ENCODE results near the gene CLEC2D. TPM values are rescaled to one million over a fixed set of nuclear protein-coding genes. Genes with fewer than 3 reads are reported as not detected.
A peak's percentile ranks its signal among the peaks of the same experiment; 100 is the strongest.
"Not testable (repeated sequence)": the region's sequence is repeated elsewhere in the genome, so short reads cannot be mapped to it uniquely, and the experiment has no call there.

Gene CLEC2D
- total RNA-seq, 1 donor from 2014 or later: 18.7 TPM

DNA sequence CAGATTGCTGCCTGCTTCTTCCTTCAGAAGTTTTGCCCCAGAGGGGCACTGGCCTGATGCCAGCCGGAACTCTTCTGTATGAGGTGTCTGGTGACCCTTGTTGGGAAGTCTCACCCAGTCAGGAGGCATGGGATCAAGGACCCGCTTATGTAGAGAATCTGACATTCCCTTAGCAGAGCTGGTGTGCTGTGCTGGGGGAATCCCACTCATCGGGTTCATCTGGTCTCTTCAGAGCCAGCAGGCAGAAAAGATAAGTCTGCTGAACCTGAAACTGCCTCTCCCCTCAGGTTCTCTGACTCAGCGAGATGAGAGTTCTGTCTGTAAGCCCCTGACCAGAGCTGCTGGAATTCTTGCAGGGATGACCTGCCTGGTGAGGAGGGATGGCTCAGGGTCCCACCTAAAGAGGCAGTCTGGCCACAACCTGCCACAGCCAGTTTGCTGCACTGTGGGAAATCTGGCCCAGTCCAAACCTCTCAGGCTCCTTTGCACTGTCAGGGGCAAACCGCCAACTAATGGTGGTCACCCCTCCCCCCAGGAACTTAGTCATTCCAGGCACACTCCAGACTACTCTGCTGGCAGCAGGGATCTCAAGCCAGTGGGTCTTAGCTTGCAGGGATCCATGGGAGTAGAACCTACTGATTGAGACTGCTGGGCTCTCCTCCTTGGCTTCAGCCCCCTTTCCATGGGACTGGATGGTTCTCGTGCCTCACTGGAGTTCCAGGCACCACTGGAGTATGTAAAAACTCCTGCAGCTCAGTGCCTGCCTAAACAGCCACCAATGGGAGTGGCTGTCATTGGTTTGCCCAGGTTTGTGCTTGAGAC is 4.1 kb downstream of the CLEC2D start:
- Histone ChIP-seq H2AFZ (replicated peaks) (no peak overlapping the region), H3K9ac (no peak overlapping the region), H3K4me2 (no peak overlapping the region), H3K9me3 (ENCODE audit: low read depth) (no peaks in the 10 kb centered on the region), H3F3A (ENCODE audit: low read depth) (no peaks in the 10 kb centered on the region), H3K79me2 (ENCODE audit: low read depth) (no peaks in the 10 kb centered on the region), H4K20me1 (ENCODE audit: low read depth) (no peaks in the 10 kb centered on the region), H3K4me1 (no peaks in the 10 kb centered on the region), H3K4me3 (no peak overlapping the region), H3K27me3 (no peaks in the 10 kb centered on the region), H3K27ac (no peak overlapping the region), H3K36me3 (peaks cover 8% of the 10 kb centered on the region)
- Mint-ChIP-seq H3K27ac (no peak overlapping the region), H3K4me1 (no peaks in the 10 kb centered on the region), H3K9me3 (no peaks in the 10 kb centered on the region), H3K27me3 (ENCODE audit: insufficient read depth, low read depth) (no peaks in the 10 kb centered on the region), H3K36me3 (peaks cover 22% of the 10 kb centered on the region), H3K4me3 (no peak overlapping the region)
- no peak for DNase-seq (ENCODE audit: low spot score)
- TF ChIP-seq EZH2phosphoT487 (IDR thresholded peaks at IDR 0.05) (no peak), EZH2 (IDR thresholded peaks at IDR 0.05) (no peak)
- TF ChIP-seq, protein P1, sequence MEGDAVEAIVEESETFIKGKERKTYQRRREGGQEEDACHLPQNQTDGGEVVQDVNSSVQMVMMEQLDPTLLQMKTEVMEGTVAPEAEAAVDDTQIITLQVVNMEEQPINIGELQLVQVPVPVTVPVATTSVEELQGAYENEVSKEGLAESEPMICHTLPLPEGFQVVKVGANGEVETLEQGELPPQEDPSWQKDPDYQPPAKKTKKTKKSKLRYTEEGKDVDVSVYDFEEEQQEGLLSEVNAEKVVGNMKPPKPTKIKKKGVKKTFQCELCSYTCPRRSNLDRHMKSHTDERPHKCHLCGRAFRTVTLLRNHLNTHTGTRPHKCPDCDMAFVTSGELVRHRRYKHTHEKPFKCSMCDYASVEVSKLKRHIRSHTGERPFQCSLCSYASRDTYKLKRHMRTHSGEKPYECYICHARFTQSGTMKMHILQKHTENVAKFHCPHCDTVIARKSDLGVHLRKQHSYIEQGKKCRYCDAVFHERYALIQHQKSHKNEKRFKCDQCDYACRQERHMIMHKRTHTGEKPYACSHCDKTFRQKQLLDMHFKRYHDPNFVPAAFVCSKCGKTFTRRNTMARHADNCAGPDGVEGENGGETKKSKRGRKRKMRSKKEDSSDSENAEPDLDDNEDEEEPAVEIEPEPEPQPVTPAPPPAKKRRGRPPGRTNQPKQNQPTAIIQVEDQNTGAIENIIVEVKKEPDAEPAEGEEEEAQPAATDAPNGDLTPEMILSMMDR (IDR thresholded peaks at IDR 0.05): no peak

DNA sequence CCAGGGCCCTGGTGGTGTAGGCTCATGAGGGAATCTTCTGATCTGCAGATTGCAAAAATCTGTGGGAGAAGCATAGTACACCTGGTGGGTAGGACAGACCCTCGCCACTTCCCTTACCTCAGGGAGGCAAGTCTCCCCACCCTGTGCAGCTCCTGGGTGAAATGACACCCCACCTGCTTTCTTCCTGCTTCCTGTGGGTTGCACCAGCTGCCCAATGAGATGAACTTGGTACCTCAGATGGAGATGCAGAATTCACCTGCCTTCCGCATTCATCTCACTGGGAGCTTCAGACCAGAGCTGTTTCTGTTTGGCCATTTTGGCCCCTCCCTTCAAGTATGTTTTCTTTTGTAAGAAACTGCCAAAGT is 4.7 kb downstream of the CLEC2D start:
- no peaks in the 10 kb centered on the region for H3F3A ChIP-seq (ENCODE audit: low read depth)
- Mint-ChIP-seq H3K27me3 (ENCODE audit: insufficient read depth, low read depth) (no peaks in the 10 kb centered on the region), H3K27ac (no peak overlapping the region), H3K4me1 (no peaks in the 10 kb centered on the region), H3K4me3 (no peak overlapping the region), H3K36me3 (peaks cover 22% of the 10 kb centered on the region), H3K9me3 (no peaks in the 10 kb centered on the region)
- no peak overlapping the region for H2AFZ ChIP-seq (replicated peaks)
- H3K27me3 ChIP-seq: no peaks in the 10 kb centered on the region
- no peak overlapping the region for H3K4me3 ChIP-seq
- H3K36me3 ChIP-seq: peaks cover 8% of the 10 kb centered on the region
- no peaks in the 10 kb centered on the region for H3K9me3 ChIP-seq (ENCODE audit: low read depth)
- no peak overlapping the region for H3K27ac ChIP-seq
- H4K20me1 ChIP-seq (ENCODE audit: low read depth): no peaks in the 10 kb centered on the region
- no peaks in the 10 kb centered on the region for H3K79me2 ChIP-seq (ENCODE audit: low read depth)
- no peaks in the 10 kb centered on the region for H3K4me1 ChIP-seq
- H3K4me2 ChIP-seq: no peak overlapping the region
- DNase-seq (ENCODE audit: low spot score): no peak
- TF ChIP-seq, protein P1 (IDR thresholded peaks at IDR 0.05): no peak
- TF ChIP-seq EZH2phosphoT487 (IDR thresholded peaks at IDR 0.05) (no peak), EZH2 (IDR thresholded peaks at IDR 0.05) (no peak)
- H3K9ac ChIP-seq: no peak overlapping the region

DNA sequence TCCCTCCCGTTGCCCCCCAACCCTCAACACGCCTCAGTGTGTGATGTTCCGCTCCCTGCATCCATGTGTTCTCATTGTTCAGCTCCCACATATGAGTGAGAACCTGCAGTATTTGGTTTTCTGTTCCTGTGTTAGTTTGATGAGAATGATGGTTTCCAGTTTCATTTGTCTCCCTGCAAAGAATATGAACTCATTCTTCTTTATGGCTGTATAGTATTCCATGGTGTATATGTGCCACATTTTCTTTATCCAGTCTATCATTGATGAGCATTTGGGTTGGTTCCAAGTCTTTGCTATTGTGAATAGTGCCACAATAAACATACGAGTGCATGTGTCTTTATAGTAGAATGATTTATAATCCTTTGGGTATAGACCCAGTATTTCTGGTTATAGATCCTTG is 13.0 kb downstream of the CLEC2D start:
- not testable (repeated sequence) for H3K27me3 Mint-ChIP-seq (ENCODE audit: insufficient read depth, low read depth); H3K4me2 ChIP-seq; H4K20me1 ChIP-seq (ENCODE audit: low read depth); H3K36me3 ChIP-seq; H3K4me1 ChIP-seq; DNase-seq (ENCODE audit: low spot score); H2AFZ ChIP-seq (replicated peaks); H3K27ac Mint-ChIP-seq; H3K4me3 Mint-ChIP-seq; H3K9me3 ChIP-seq (ENCODE audit: low read depth); H3K4me1 Mint-ChIP-seq; H3K9ac ChIP-seq; H3K27ac ChIP-seq; H3F3A ChIP-seq (ENCODE audit: low read depth); H3K79me2 ChIP-seq (ENCODE audit: low read depth); H3K4me3 ChIP-seq; H3K27me3 ChIP-seq
- Mint-ChIP-seq H3K9me3 (peaks cover 10% of the 10 kb centered on the region), H3K36me3 (peaks cover 23% of the 10 kb centered on the region)

DNA sequence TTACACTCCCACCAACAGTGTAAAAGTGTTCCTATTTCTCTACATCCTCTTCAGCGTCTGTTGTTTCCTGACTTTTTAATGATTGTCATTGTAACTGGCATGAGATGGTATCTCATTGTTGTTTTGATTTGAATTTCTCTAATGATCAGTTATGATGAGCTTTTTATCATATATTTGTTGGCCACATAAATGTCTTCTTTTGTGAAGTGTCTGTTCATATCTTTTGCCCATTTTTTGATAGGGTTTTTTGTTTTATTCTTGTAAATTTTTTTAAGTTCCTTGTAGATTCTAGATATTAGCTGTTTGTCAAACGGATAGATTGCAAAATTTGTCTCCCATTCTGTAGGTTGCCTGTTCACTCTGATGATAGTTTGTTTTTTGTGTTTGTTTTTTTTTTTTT is 13.4 kb downstream of the CLEC2D start:
- H3K36me3 ChIP-seq; H3K27ac Mint-ChIP-seq; H3K27ac ChIP-seq; H3K9ac ChIP-seq; H3K4me2 ChIP-seq; DNase-seq (ENCODE audit: low spot score); H4K20me1 ChIP-seq (ENCODE audit: low read depth); H3K4me3 Mint-ChIP-seq; H3K4me3 ChIP-seq; H3K9me3 ChIP-seq (ENCODE audit: low read depth); H2AFZ ChIP-seq (replicated peaks); H3K79me2 ChIP-seq (ENCODE audit: low read depth); H3K4me1 ChIP-seq; H3K27me3 Mint-ChIP-seq (ENCODE audit: insufficient read depth, low read depth); H3K27me3 ChIP-seq; H3K4me1 Mint-ChIP-seq; H3F3A ChIP-seq (ENCODE audit: low read depth): not testable (repeated sequence)
- peaks cover 25% of the 10 kb centered on the region for H3K36me3 Mint-ChIP-seq
- H3K9me3 Mint-ChIP-seq: peaks cover 10% of the 10 kb centered on the region

DNA sequence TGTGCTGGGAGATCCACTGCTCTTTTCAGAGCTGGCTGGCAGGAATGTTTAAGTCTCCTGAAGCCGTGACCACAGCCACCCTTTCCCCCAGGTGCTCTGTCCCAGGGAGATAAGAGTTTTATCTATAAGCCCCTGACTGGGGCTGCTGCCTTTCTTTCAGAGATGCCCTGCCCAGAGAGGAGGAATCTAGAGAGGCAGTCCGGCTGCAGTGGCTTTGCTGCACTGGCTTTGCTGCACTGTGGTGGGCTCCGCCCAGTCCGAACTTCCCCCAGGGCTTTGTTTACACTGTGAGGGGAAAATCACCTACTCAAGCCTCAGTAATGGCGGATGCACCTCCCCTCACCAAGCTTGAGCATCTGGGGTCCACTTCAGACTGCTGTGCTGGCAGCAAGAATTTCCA is 15.9 kb downstream of the CLEC2D start:
- H3F3A ChIP-seq (ENCODE audit: low read depth); H3K79me2 ChIP-seq (ENCODE audit: low read depth); H3K9ac ChIP-seq; H3K27ac ChIP-seq; H3K9me3 ChIP-seq (ENCODE audit: low read depth); H3K4me3 Mint-ChIP-seq; H3K4me1 Mint-ChIP-seq; H4K20me1 ChIP-seq (ENCODE audit: low read depth); H2AFZ ChIP-seq (replicated peaks); H3K4me3 ChIP-seq; H3K27me3 ChIP-seq; H3K27me3 Mint-ChIP-seq (ENCODE audit: insufficient read depth, low read depth); H3K27ac Mint-ChIP-seq; H3K4me1 ChIP-seq; H3K4me2 ChIP-seq: not testable (repeated sequence)
- DNase-seq (ENCODE audit: low spot score): peak; percentile 15
- peaks cover 12% of the 10 kb centered on the region for H3K36me3 ChIP-seq
- Mint-ChIP-seq H3K9me3 (peaks cover 10% of the 10 kb centered on the region), H3K36me3 (peaks cover 40% of the 10 kb centered on the region)

Measured in neural progenitor cell (in vitro differentiated cells).